Measurements from ENCODE around the gene ZNF462.

- TF ChIP-seq FOXM1 (IDR thresholded peaks at IDR 0.05; ENCODE audit: borderline replicate concordance) (no peak), SUZ12 (IDR thresholded peaks at IDR 0.05) (no peak), ZNF384 (IDR thresholded peaks at IDR 0.05) (no peak), ELF4 (IDR thresholded peaks at IDR 0.05) (no peak), BHLHE40 (IDR thresholded peaks at IDR 0.05; ENCODE audit: borderline replicate concordance) (no peak), HDGF (IDR thresholded peaks at IDR 0.05; ENCODE audit: borderline replicate concordance) (no peak), ARNT (IDR thresholded peaks at IDR 0.05) (no peak), FOXA1 (IDR thresholded peaks at IDR 0.05) (no peak), TARDBP (IDR thresholded peaks at IDR 0.05) (no peak), LEF1 (IDR thresholded peaks at IDR 0.05; ENCODE audit: borderline replicate concordance) (no peak)
Observed at GRCh38 chr9:107049046-107049802, 186.3 kb downstream of the ZNF462 start.
